Mononuclear cell (primary cell): ENCODE results near the gene PRR23A. TPM values are rescaled to one million over a fixed set of nuclear protein-coding genes. Genes with fewer than 3 reads are reported as not detected.
"Not testable (repeated sequence)": the region's sequence is repeated elsewhere in the genome, so short reads cannot be mapped to it uniquely, and the experiment has no call there.

Experiments used
- H3K27me3 ChIP-seq: 2 replicates; pipeline ENCODE4 v1.6.0; 2011; ENCODE audit warnings: low read length, control low read depth; ENCODE audit not compliant: insufficient read depth
- H3K4me1 ChIP-seq: 2 replicates; pipeline ENCODE4 v1.5.1; 2011; ENCODE audit warnings: mild to moderate bottlenecking, low read length, control low read depth; ENCODE audit not compliant: insufficient read depth
- H3K4me3 ChIP-seq: 2 replicates; pipeline ENCODE4 v1.5.1; 2011; ENCODE audit warnings: mild to moderate bottlenecking, low read length, moderate library complexity
- H3K9me3 ChIP-seq: 2 replicates; pipeline ENCODE4 v1.5.1; 2011; ENCODE audit warnings: low read depth, mild to moderate bottlenecking, control low read depth, low read length
- total RNA-seq: library from RNA; depleted of rRNA; stranded (reverse); fragments of >200 nt; gene quantifications from one replicate; pipeline ENCODE4 v1.2.3, GENCODE V29; 2012

PRR23A gene
- total RNA-seq = not detected

GRCh38 chr3:139006051-139006716 is at the start of gene PRR23A:
PRR23A (minus strand) TSS chr3:139006268; CDS start chr3:139006268, 0 bp downstream.
- Histone ChIP-seq H3K9me3 (no peaks in the 10 kb centered on the region), H3K4me1 (no peaks in the 10 kb centered on the region), H3K4me3 (no peak within 1 kb of the TSS), H3K27me3 (no peaks in the 10 kb centered on the region)

- H3K27me3 ChIP-seq = no peaks in the 10 kb centered on the region
- H3K9me3 ChIP-seq = peaks cover 18% of the 10 kb centered on the region
- no peak overlapping the region for H3K4me3 ChIP-seq
- H3K4me1 ChIP-seq = no peaks in the 10 kb centered on the region
These were observed 46.9 kb upstream of the PRR23A start for GRCh38 chr3:139052802-139053600.

- Histone ChIP-seq H3K4me1 (no peaks in the 10 kb centered on the region), H3K9me3 (no peaks in the 10 kb centered on the region), H3K27me3 (no peaks in the 10 kb centered on the region), H3K4me3 (no peak within 1 kb of the TSS)
These were observed 38.5 kb upstream of the PRR23A start, which contains the start of gene PRR23C for GRCh38 chr3:139044366-139045210. PRR23C (minus strand) TSS chr3:139044892; CDS start chr3:139044620, 272 bp downstream.

DNA sequence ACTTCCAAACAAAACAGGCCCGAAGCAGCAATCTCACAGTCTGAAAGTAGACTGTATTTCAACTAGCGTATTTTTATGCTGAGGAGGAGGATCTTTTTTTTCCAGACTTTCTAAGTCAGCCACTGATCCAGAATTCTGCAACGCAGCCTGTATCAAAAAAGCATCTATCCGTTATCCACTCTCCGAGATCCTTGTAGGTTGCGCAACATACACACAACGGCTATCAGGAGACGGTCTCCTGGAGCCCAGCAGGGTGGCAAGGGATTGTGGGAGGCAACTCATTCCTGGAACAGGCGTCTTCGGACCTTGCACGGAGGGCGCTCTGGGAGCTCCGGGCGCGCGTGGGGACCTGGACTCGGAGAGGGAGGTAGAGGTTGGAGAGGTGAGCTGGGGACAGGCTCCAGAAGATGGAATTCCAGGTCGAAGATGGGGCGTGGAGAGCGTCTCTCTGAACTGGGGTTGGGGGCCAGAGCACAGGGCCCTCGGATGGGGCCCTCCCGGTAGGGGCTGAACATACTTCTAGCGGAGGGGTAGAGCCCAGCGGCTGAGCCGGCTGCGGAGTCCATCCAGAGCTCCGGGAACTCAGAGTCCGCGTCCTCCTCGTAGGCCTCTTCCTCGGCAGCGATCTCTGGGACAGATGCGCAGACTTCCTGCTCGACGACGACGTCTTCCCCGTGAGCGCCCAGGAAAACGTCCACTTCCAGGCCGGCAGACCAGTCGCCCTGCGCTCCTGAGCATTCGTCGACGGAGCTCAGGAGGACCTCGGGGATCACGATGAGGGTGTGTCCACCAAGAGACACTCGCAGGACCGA is 37.7 kb upstream of the PRR23A start:
- Histone ChIP-seq H3K27me3 (no peaks in the 10 kb centered on the region), H3K4me3 (no peak overlapping the region), H3K4me1 (no peaks in the 10 kb centered on the region), H3K9me3 (no peaks in the 10 kb centered on the region)

DNA sequence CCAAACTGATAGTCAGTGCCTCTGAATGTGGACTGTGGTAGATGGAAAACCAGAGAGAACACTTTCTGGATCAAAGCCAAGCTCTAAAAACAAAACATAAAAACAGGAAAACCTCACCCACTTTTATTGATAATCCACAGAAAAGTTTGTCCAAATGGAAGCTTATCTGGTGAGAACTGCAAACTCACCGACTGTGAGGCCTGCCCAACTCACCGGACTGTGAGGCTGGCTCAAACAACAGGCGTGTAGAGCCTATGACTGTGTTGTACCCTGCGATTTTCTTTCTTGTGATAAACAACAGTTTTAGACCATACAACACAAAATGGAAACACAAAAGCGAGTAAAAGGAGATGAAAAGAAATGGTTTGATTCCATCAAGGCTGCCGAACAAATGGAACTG is 31.4 kb upstream of the PRR23A start:
- Histone ChIP-seq H3K27me3 (no peaks in the 10 kb centered on the region), H3K4me3 (no peak overlapping the region), H3K4me1 (no peaks in the 10 kb centered on the region), H3K9me3 (peaks cover under 1% of the 10 kb centered on the region)

GRCh38 chr3:139032326-139033002 is 26.4 kb upstream of the PRR23A start:
- H3K9me3 ChIP-seq = peaks cover 12% of the 10 kb centered on the region
- H3K4me1 ChIP-seq = no peaks in the 10 kb centered on the region
- H3K4me3 ChIP-seq = no peak overlapping the region

GRCh38 chr3:139030576-139030975 is 24.5 kb upstream of the PRR23A start:
- not testable (repeated sequence) for H3K4me3 ChIP-seq, H3K27me3 ChIP-seq, H3K4me1 ChIP-seq
- peaks cover 12% of the 10 kb centered on the region for H3K9me3 ChIP-seq

More at GRCh38 chr3:139032326-139033002, 26.4 kb upstream of the PRR23A start:
- no peaks in the 10 kb centered on the region for H3K27me3 ChIP-seq

GRCh38 chr3:139024968-139025367 is 18.9 kb upstream of the PRR23A start:
- H3K4me3 ChIP-seq = no peak overlapping the region
- H3K4me1 ChIP-seq = no peaks in the 10 kb centered on the region
- no peaks in the 10 kb centered on the region for H3K9me3 ChIP-seq
- no peaks in the 10 kb centered on the region for H3K27me3 ChIP-seq

DNA sequence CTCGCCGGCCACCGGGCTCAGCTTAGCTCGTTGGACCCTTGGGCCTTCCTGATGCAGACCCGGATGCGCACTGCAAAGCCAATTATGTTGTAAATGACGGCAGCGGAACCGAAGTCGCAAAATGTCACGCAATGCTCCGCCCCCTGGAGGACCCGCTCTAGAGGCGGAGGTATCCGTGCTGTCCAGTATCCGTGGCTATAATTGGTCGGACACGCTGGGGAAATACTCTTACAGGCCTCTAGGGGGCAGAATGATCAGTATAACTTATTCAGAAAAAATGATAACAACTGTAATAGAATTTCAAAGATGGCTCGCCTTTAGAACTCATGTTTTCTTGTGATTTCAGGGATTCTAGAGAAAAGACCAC is 14.8 kb upstream of the PRR23A start, which contains the start of gene PRR23B:
PRR23B (minus strand) TSS at position 59 of the 367 bp plus-strand sequence. CDS start 265 bp downstream, outside the sequence.
- Histone ChIP-seq H3K4me3 (no peak within 1 kb of the TSS), H3K27me3 (no peaks in the 10 kb centered on the region), H3K4me1 (no peaks in the 10 kb centered on the region), H3K9me3 (no peaks in the 10 kb centered on the region)

GRCh38 chr3:139020036-139020867 is 14.2 kb upstream of the PRR23A start:
- Histone ChIP-seq H3K27me3 (no peaks in the 10 kb centered on the region), H3K4me3 (no peak overlapping the region), H3K4me1 (no peaks in the 10 kb centered on the region), H3K9me3 (no peaks in the 10 kb centered on the region)

GRCh38 chr3:139016430-139017048 is 10.5 kb upstream of the PRR23A start:
- H3K4me3 ChIP-seq = no peak overlapping the region
- H3K9me3 ChIP-seq = no peaks in the 10 kb centered on the region
- H3K4me1 ChIP-seq = no peaks in the 10 kb centered on the region
- no peaks in the 10 kb centered on the region for H3K27me3 ChIP-seq

- Histone ChIP-seq H3K4me3 (no peak overlapping the region), H3K9me3 (no peaks in the 10 kb centered on the region), H3K4me1 (no peaks in the 10 kb centered on the region), H3K27me3 (no peaks in the 10 kb centered on the region)
These were observed 593 bp downstream of the PRR23A start for GRCh38 chr3:139005356-139005993.
